IMR-90 (cell line): Measurements from ENCODE around the gene TSHZ3. TPM values are rescaled to one million over a fixed set of nuclear protein-coding genes. Genes with fewer than 3 reads are reported as not detected.

Source experiments
- ATAC-seq: fragments of 200-7000 bp; cut with Tn5 transposase; 2 replicates; pipeline ENCODE4 v1.9.1; 2020; ENCODE audit warnings: low read depth, mild to moderate bottlenecking, moderate library complexity
- BruUV-seq: library from RNA; stranded (reverse); fragments of 400-500 nt; replicated peaks from 2 replicates; lab custom pipeline; 2021; lab: Mats Ljungman, UMichigan
- CTCF ChIA-PET: fragments of 300-600 bp; formaldehyde crosslinking; extraction: SDS; loops from one replicate; lab custom pipeline; 2021; ENCODE audit warnings: antibody characterized with exemption; lab: Yijun Ruan, JAX
- POLR2A ChIA-PET: fragments of 300-600 bp; sonication (Branson Sonifier 250); formaldehyde crosslinking; loops from one replicate; lab custom pipeline; 2022; ENCODE audit warnings: antibody characterized with exemption; ENCODE audit not compliant: unreplicated experiment; lab: Charles Lee
- DNase-seq: peaks from one replicate; pipeline ENCODE4 v3.0.0; 2013
- H2AFZ ChIP-seq: replicated peaks from 2 replicates; pipeline ENCODE3; 2013; ENCODE audit warnings: low read length, mild to moderate bottlenecking; ENCODE audit not compliant: poor library complexity
- H2AK5ac ChIP-seq: 2 replicates; pipeline ENCODE4 v1.6.1; 2013; ENCODE audit warnings: low read depth, low read length, inconsistent platforms
- H2AK9ac ChIP-seq: replicated peaks from 2 replicates; pipeline ENCODE3; 2013; ENCODE audit warnings: mild to moderate bottlenecking, low read depth, low read length, moderate library complexity; ENCODE audit not compliant: poor library complexity
- H2BK120ac ChIP-seq: 2 replicates; pipeline ENCODE4 v1.6.1; 2013; ENCODE audit warnings: low read depth, low read length, inconsistent platforms
- H2BK15ac ChIP-seq: 3 replicates; pipeline ENCODE4 v1.6.1; 2013; ENCODE audit warnings: low read depth, low read length, inconsistent platforms
- H2BK20ac ChIP-seq: 2 replicates; pipeline ENCODE4 v1.6.1; 2013; ENCODE audit warnings: low read depth, mild to moderate bottlenecking, inconsistent platforms, low read length, moderate library complexity
- H2BK5ac ChIP-seq: 2 replicates; pipeline ENCODE4 v1.6.1; 2013; ENCODE audit warnings: mild to moderate bottlenecking, low read depth, low read length, inconsistent platforms; ENCODE audit not compliant: poor library complexity, severe bottlenecking
- H3K14ac ChIP-seq: replicated peaks from 2 replicates; pipeline ENCODE4 v1.6.1; 2013; ENCODE audit warnings: low read depth, low read length, inconsistent platforms
- H3K18ac ChIP-seq: 2 replicates; pipeline ENCODE4 v1.6.1; 2013; ENCODE audit warnings: low read depth, low read length, control low read depth
- H3K23ac ChIP-seq: 2 replicates; pipeline ENCODE4 v1.6.1; 2013; ENCODE audit warnings: low read depth, low read length, inconsistent platforms
- H3K27ac ChIP-seq: 2 replicates; pipeline ENCODE4 v1.5.1; 2013; ENCODE audit warnings: mild to moderate bottlenecking, control low read depth, low read length; ENCODE audit not compliant: insufficient read depth
- H3K27me3 ChIP-seq: 2 replicates; pipeline ENCODE4 v1.6.1; 2013; ENCODE audit warnings: low read length; ENCODE audit not compliant: control insufficient read depth, insufficient read depth
- H3K36me3 ChIP-seq: 2 replicates; pipeline ENCODE4 v1.6.1; 2013; ENCODE audit warnings: low read length, mixed read lengths; ENCODE audit not compliant: control insufficient read depth, insufficient read depth
- H3K4ac ChIP-seq: 2 replicates; pipeline ENCODE4 v1.6.1; 2013; ENCODE audit warnings: low read depth, low read length, inconsistent platforms
- H3K4me1 ChIP-seq: 2 replicates; pipeline ENCODE4 v1.6.1; 2013; ENCODE audit warnings: low read length, mixed read lengths; ENCODE audit not compliant: control insufficient read depth, insufficient read depth
- H3K4me2 ChIP-seq: 2 replicates; pipeline ENCODE4 v1.6.1; 2013; ENCODE audit warnings: low read depth, mild to moderate bottlenecking, control low read depth, low read length, moderate library complexity
- H3K4me3 ChIP-seq: 2 replicates; pipeline ENCODE4 v1.5.1; 2013; ENCODE audit warnings: low read depth, mild to moderate bottlenecking, control low read depth, low read length, moderate library complexity; ENCODE audit not compliant: insufficient read depth
- H3K56ac ChIP-seq: 2 replicates; pipeline ENCODE4 v1.6.1; 2013; ENCODE audit warnings: low read length, inconsistent platforms; ENCODE audit not compliant: insufficient read depth; ENCODE audit errors: extremely low read depth
- H3K79me1 ChIP-seq, 2 experiments: 2 replicates each; pipeline ENCODE4 v1.6.1; 2013; ENCODE audit warnings: low read length in 2 of 2, inconsistent platforms in 1 of 2, low read depth in 1 of 2
- H3K9ac ChIP-seq: 2 replicates; pipeline ENCODE4 v1.6.1; 2013; ENCODE audit warnings: low read depth, low read length, control low read depth
- H3K9me1 ChIP-seq: 2 replicates; pipeline ENCODE4 v1.6.1; 2013; ENCODE audit warnings: low read length, inconsistent platforms; ENCODE audit not compliant: insufficient read depth
- H3K9me3 ChIP-seq: 2 replicates; pipeline ENCODE4 v1.6.1; 2013; ENCODE audit warnings: low read length; ENCODE audit not compliant: control insufficient read depth, insufficient read depth
- H4K20me1 ChIP-seq: 2 replicates; pipeline ENCODE4 v1.6.1; 2013; ENCODE audit warnings: low read length, inconsistent platforms; ENCODE audit not compliant: insufficient read depth
- H4K5ac ChIP-seq: 2 replicates; pipeline ENCODE4 v1.6.1; 2013; ENCODE audit warnings: mild to moderate bottlenecking, low read depth, low read length, control low read depth
- H4K8ac ChIP-seq, 2 experiments: 2 replicates each; pipeline ENCODE4 v1.6.1; 2013; ENCODE audit warnings: low read depth in 2 of 2, low read length in 2 of 2, control low read depth in 1 of 2, inconsistent platforms in 1 of 2
- H4K91ac ChIP-seq: 2 replicates; pipeline ENCODE4 v1.6.1; 2013; ENCODE audit warnings: low read depth, low read length, inconsistent platforms; ENCODE audit not compliant: insufficient read depth
- RCOR1 ChIP-seq: IDR thresholded peaks from 2 replicates; pipeline ENCODE4 v1.6.1; 2012; ENCODE audit warnings: mild to moderate bottlenecking, low read length, improper control_type of control experiment; ENCODE audit not compliant: insufficient replicate concordance
- WGBS, 2 experiments: methylation state at CpG; one replicate each; pipeline versions ENCODE4 v1.1.5 to v1.1.7; 2013; ENCODE audit warnings: missing lambda C conversion rate in 2 of 2; ENCODE audit not compliant: insufficient read length in 1 of 2; ENCODE audit errors: extremely low coverage in 2 of 2; 5-methylcytosine and 5-hydroxymethylcytosine counted together
- dilution Hi-C: fragments of 300-500 bp; cut with HindIII; formaldehyde crosslinking; loops from one replicate; pipeline ENCODE4 v1.14.3; 2018; ENCODE audit warnings: low sequenced_read_pairs; ENCODE audit not compliant: unreplicated experiment
- in situ Hi-C: fragments of 300-500 bp; cut with MboI; formaldehyde crosslinking; loops from 3 replicates; pipeline ENCODE4 v1.14.3; 2019; ENCODE audit warnings: low sequenced_read_pairs, inconsistent platforms, mixed read lengths
- intact Hi-C: fragments of 100-400 bp; cut with micrococcal nuclease; formaldehyde crosslinking; loops from 2 replicates; pipeline ENCODE4 v1.10.0; 2022
- polyA plus RNA-seq, 3 experiments: library from polyadenylated mRNA; depleted of rRNA; stranded (reverse); fragments of >200 nt; gene quantifications; 2 replicates each; pipeline ENCODE4 v1.2.3, GENCODE V29; 2012; ENCODE audit warnings: low replicate concordance in 1 of 3
- total RNA-seq: library from RNA; depleted of rRNA; stranded (reverse); fragments of >200 nt; gene quantifications from 2 replicates; pipeline ENCODE4 v1.2.3, GENCODE V29; 2012

Gene TSHZ3
- total and polyA plus RNA-seq, 2 of the 4 experiments (the other 2 are of a cell fraction): 8.1 to 13.0 TPM

DNA sequence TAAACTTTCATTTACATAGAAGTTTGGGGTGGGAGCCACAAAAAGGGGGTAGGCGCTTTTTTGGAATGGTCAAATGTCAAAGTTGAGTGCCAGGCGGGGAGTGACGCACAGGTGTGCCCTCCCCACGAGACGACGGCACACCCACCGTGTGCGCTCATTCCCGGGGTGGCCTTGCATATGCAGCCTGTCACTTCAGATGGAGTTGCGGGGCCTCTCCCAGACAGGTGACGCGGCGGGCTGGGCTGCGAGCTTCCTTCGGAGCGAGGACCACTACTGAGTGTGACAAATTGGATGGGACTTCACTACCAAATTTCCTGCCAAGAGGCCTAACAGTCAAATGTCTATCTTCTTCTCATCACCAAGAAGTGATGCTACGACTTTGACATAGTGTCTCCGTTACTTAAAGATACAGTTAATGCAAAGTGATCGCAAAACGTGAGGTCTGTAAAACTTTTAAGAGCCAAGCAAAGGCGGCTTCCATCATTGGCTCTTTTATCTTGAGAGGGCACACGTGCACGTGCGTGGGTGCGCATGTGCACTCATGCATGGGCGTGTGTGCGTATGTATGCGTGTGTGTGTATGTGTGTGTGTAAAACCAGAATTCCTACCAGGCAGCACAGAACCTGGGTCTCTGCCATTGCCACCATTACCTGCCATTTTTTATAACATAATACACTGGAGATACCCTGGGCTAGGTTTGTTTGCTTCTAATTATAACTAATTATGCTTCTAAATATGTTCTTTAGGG is 43.1 kb downstream of the TSHZ3 start:
- DNase-seq: no peak
- peaks cover 42% of the 10 kb centered on the region for H4K20me1 ChIP-seq
- intact Hi-C loops (no loop called here), dilution Hi-C loops (no loop called here), in situ Hi-C loops (no loop called here)
- no peak overlapping the region for H2BK120ac ChIP-seq
- peaks cover 62 to 84% of the 10 kb centered on the region in 2 experiments for H3K79me1 ChIP-seq
- H3K9me1 ChIP-seq: peaks cover 31% of the 10 kb centered on the region
- TF ChIP-seq RCOR1: no peak
- no peak overlapping the region for H2AK9ac ChIP-seq
- H3K27ac ChIP-seq: no peak overlapping the region
- H3K23ac ChIP-seq: no peak overlapping the region
- no peak overlapping the region for H2AK5ac ChIP-seq
- CTCF ChIA-PET: no interaction called here
- no peak overlapping the region for H4K8ac ChIP-seq
- no TSS peak for BruUV-seq
- H3K4me3 ChIP-seq: no peak overlapping the region
- H3K18ac ChIP-seq: no peak overlapping the region
- no peak overlapping the region for H2AFZ ChIP-seq
- H3K56ac ChIP-seq: no peak overlapping the region
- peaks cover 18% of the 10 kb centered on the region; the same call in 1 of the 2 replicates for H3K36me3 ChIP-seq
- POLR2A ChIA-PET: no interaction called here
- no peak overlapping the region for H4K91ac ChIP-seq
- no peak overlapping the region for H3K9ac ChIP-seq
- H3K9me3 ChIP-seq: no peaks in the 10 kb centered on the region
- WGBS, 2 experiments: 78% methylated on average over 8 of the region's 28 CpGs; no CpG with 5 or more reads in 1 of the 2 experiments
- no peak for ATAC-seq
- no peak overlapping the region for H4K5ac ChIP-seq
- no peak overlapping the region for H2BK15ac ChIP-seq
- no peak overlapping the region for H3K4ac ChIP-seq
- H2BK5ac ChIP-seq: no peak overlapping the region
- no peak overlapping the region for H2BK20ac ChIP-seq
- no peak overlapping the region for H3K14ac ChIP-seq
- H3K27me3 ChIP-seq: no peaks in the 10 kb centered on the region
- no peak overlapping the region for H3K4me2 ChIP-seq
- peaks cover 7% of the 10 kb centered on the region for H3K4me1 ChIP-seq
